Measurements from ENCODE around the gene SMG5.

DNA sequence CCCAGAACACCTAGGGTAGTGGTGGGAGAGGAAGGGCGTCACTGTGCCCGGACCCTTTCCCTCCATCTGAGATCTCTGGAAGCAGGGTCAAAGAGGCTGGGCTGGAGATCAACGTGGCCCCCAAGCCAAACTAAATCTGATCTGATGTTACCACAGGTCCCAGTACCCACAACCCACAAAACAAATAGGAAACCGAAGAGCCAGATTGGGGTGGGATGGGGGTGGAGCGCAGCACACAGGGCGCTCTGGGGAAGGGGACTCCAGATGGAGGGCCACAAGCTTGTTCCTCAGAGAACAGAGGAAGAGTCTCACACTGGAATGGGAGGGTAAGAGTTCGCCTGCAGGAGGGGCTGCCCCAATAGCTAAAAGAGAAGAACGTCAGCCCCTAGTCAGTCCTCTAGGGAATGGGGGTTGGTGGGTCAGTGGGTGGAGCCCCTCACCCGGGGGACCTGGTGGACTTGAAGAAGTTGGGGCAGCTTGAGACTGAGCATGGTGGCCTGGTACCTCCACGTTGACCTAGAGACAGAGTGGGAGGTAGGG is 36.3 kb downstream of the SMG5 start:
- TF ChIP-seq POLR2A (IDR thresholded peaks at IDR 0.05) = no peak
- TF ChIP-seq, protein P1, sequence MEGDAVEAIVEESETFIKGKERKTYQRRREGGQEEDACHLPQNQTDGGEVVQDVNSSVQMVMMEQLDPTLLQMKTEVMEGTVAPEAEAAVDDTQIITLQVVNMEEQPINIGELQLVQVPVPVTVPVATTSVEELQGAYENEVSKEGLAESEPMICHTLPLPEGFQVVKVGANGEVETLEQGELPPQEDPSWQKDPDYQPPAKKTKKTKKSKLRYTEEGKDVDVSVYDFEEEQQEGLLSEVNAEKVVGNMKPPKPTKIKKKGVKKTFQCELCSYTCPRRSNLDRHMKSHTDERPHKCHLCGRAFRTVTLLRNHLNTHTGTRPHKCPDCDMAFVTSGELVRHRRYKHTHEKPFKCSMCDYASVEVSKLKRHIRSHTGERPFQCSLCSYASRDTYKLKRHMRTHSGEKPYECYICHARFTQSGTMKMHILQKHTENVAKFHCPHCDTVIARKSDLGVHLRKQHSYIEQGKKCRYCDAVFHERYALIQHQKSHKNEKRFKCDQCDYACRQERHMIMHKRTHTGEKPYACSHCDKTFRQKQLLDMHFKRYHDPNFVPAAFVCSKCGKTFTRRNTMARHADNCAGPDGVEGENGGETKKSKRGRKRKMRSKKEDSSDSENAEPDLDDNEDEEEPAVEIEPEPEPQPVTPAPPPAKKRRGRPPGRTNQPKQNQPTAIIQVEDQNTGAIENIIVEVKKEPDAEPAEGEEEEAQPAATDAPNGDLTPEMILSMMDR (IDR thresholded peaks at IDR 0.05) = no peak

Data from lower leg skin (tissue), 3 donors.